Lung (tissue), 12 donors: ENCODE measurements around the gene NYAP2. TPM values are rescaled to one million over a fixed set of nuclear protein-coding genes. Genes with fewer than 3 reads are reported as not detected.

Source experiments
- ATAC-seq: fragments of 200-7000 bp; cut with Tn5 transposase; one replicate; pipeline ENCODE4 v1.9.1; 2020; ENCODE audit warnings: moderate number of reproducible peaks; ENCODE audit not compliant: insufficient read depth, low FRiP score
- DNase-seq, 3 donors: peaks; one replicate each; pipeline ENCODE4 v3.0.0-alpha.2; 2013 to 2017
- H3K27ac ChIP-seq, 2 donors: one replicate each; pipeline ENCODE4 v1.5.1; 2013; ENCODE audit warnings: mild to moderate bottlenecking in 2 of 2, moderate library complexity in 2 of 2, control low read depth in 1 of 2, inconsistent platforms in 1 of 2, low read depth in 1 of 2, low read length in 1 of 2
- H3K27me3 ChIP-seq, 3 donors: one replicate each; pipeline ENCODE4 v1.5.1; 2013; ENCODE audit warnings: low read length in 2 of 3; ENCODE audit not compliant: control insufficient read depth in 3 of 3, insufficient read depth in 3 of 3
- H3K36me3 ChIP-seq, 4 donors: one replicate each; pipeline ENCODE4 v1.5.1; 2013; ENCODE audit warnings: low read length in 4 of 4, mild to moderate bottlenecking in 1 of 4, moderate library complexity in 1 of 4; ENCODE audit not compliant: control insufficient read depth in 4 of 4, insufficient read depth in 4 of 4
- H3K4me1 ChIP-seq, 5 donors: one replicate each; pipeline ENCODE4 v1.5.1; 2013; ENCODE audit warnings: low read length in 5 of 5, mild to moderate bottlenecking in 2 of 5, moderate library complexity in 1 of 5; ENCODE audit not compliant: control insufficient read depth in 5 of 5, insufficient read depth in 5 of 5
- H3K4me3 ChIP-seq: one replicate; pipeline ENCODE4 v1.5.1; 2013; ENCODE audit warnings: mild to moderate bottlenecking, control low read depth, moderate library complexity
- H3K9ac ChIP-seq, 2 donors: one replicate each; pipeline ENCODE4 v1.5.1; 2013; ENCODE audit warnings: low read length in 2 of 2, control low read depth in 1 of 2; ENCODE audit not compliant: insufficient read depth in 1 of 2
- H3K9me3 ChIP-seq, 4 donors: one replicate each; pipeline ENCODE4 v1.5.1; 2013; ENCODE audit warnings: low read length in 3 of 4, mild to moderate bottlenecking in 1 of 4, moderate library complexity in 1 of 4; ENCODE audit not compliant: control insufficient read depth in 4 of 4, insufficient read depth in 3 of 4
- CTCF ChIP-seq: IDR thresholded peaks from 2 replicates; pipeline ENCODE4 v1.5.1; 2012; ENCODE audit warnings: mild to moderate bottlenecking; ENCODE audit errors: control extremely low read depth, extremely low read depth
- WGBS, 2 donors: extraction: QIAGEN DNeasy Blood & Tissue Kit; methylation state at CpG; one replicate each; pipeline ENCODE4 v1.1.7; 2013; 5-methylcytosine and 5-hydroxymethylcytosine counted together
- polyA plus RNA-seq, 2 donors: library from polyadenylated mRNA; stranded (reverse); fragments of 200-250 nt; gene quantifications; one replicate each; pipeline ENCODE4 v1.2.1, GENCODE V29; 2013
- total RNA-seq, 2 donors: library from RNA; depleted of rRNA in 1 of 2; stranded (reverse); fragments of >200 nt in 1 of 2; gene quantifications; one replicate each; pipeline ENCODE4 v1.2.1, GENCODE V29; 2014 to 2021
- donor health status: control.
- donor health status: control.
- donor health status: Bipolar disorder and iron deficiency.
- donor health status: healthy.
- donor health status: DM: yes; HTN: yes; CAD: no.

NYAP2 gene
- total and polyA plus RNA-seq, 4 donors: 0.20 to 1.6 (median 0.83) TPM

GRCh38 chr2:225458431-225459117 is 59.1 kb downstream of the NYAP2 start:
- ATAC-seq: no peak
- WGBS, 2 donors: 38 to 44% methylated on average over 2 of the region's 2 CpGs
- no peak for TF ChIP-seq CTCF
- Histone ChIP-seq H3K4me3 (no peak overlapping the region), H3K36me3 (no peaks in the 10 kb centered on the region), H3K27me3 (no peaks in the 10 kb centered on the region), H3K9ac (no peak overlapping the region), H3K9me3 (no peaks in the 10 kb centered on the region), H3K27ac (no peak overlapping the region), H3K4me1 (no peaks in the 10 kb centered on the region)
- no peak for DNase-seq

GRCh38 chr2:225462417-225462816 is 62.9 kb downstream of the NYAP2 start:
- TF ChIP-seq CTCF: no peak
- no peaks in the 10 kb centered on the region for H3K27me3 ChIP-seq
- DNase-seq (no peak), ATAC-seq (no peak)
- peaks cover 0 to 4% (median 0%) of the 10 kb centered on the region in 5 donors for H3K4me1 ChIP-seq
- H3K4me3 ChIP-seq: no peak overlapping the region
- H3K9ac ChIP-seq: no peak overlapping the region
- no peak overlapping the region for H3K27ac ChIP-seq
- no peaks in the 10 kb centered on the region for H3K36me3 ChIP-seq
- no peaks in the 10 kb centered on the region for H3K9me3 ChIP-seq
- WGBS, 2 donors: 90 to 93% methylated on average over 2 of the region's 2 CpGs

GRCh38 chr2:225462945-225463344 is 63.4 kb downstream of the NYAP2 start:
- Histone ChIP-seq H3K36me3 (no peaks in the 10 kb centered on the region), H3K27me3 (no peaks in the 10 kb centered on the region), H3K9me3 (no peaks in the 10 kb centered on the region), H3K4me3 (no peak overlapping the region), H3K4me1 (peaks cover 0 to 4% (median 0%) of the 10 kb centered on the region in 5 donors), H3K27ac (no peak overlapping the region), H3K9ac (no peak overlapping the region)
- TF ChIP-seq CTCF: no peak
- ATAC-seq (no peak), DNase-seq (no peak)

GRCh38 chr2:225463449-225463848 is 63.9 kb downstream of the NYAP2 start:
- Histone ChIP-seq H3K36me3 (no peaks in the 10 kb centered on the region), H3K9ac (no peak overlapping the region), H3K27me3 (no peaks in the 10 kb centered on the region), H3K27ac (no peak overlapping the region), H3K4me3 (no peak overlapping the region), H3K4me1 (peaks cover 0 to 4% (median 0%) of the 10 kb centered on the region in 5 donors), H3K9me3 (no peaks in the 10 kb centered on the region)
- DNase-seq (no peak), ATAC-seq (no peak)
- 96 to 97% methylated on average over 1 of the region's 1 CpG for WGBS, 2 donors
- TF ChIP-seq CTCF: no peak
